ENCODE measurements around the gene CFH.
"Not testable (repeated sequence)": the region's sequence is repeated elsewhere in the genome, so short reads cannot be mapped to it uniquely, and the experiment has no call there.

Gene CFH

GRCh38 chr1:196677781-196678509, 26.1 kb downstream of the CFH start:
- no peaks in the 10 kb centered on the region for H3K9me3 Mint-ChIP-seq
- DNase-seq (ENCODE audit: low spot score in 2 of 2) (no peak), ATAC-seq (replicated peaks; ENCODE audit: extremely low read depth, poor library complexity, severe bottlenecking) (no peak)
- H3K36me3 Mint-ChIP-seq (ENCODE audit: insufficient read depth): peaks cover 5% of the 10 kb centered on the region
- no peak overlapping the region for H3K27ac Mint-ChIP-seq (ENCODE audit: low read depth)
- no peak overlapping the region for H3K4me3 Mint-ChIP-seq
- H3K4me1 Mint-ChIP-seq: no peaks in the 10 kb centered on the region
- no peaks in the 10 kb centered on the region for H3K27me3 Mint-ChIP-seq

DNA sequence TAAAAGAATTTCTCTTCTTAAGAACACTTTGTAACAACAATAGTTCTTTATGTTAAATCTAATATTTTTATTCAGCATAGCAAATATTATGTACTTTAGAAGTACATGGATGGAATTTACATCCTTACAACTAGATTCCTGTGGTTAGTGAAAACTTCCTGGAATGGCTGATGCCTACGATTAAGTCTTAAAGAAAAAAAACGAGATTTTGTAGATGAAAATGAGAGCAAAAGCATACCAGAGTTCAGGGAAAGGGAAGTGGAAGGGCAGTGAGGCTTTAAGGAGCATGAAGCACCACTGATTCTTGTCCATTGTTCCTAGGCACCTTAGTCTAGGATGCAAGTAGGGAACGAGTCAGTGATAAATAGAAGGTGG, 26.7 kb downstream of the CFH start:
- peaks cover 3% of the 10 kb centered on the region for H3K36me3 Mint-ChIP-seq (ENCODE audit: insufficient read depth)
- H3K4me3 Mint-ChIP-seq: no peak overlapping the region
- H3K9me3 Mint-ChIP-seq: no peaks in the 10 kb centered on the region
- H3K27me3 Mint-ChIP-seq: no peaks in the 10 kb centered on the region
- DNase-seq (ENCODE audit: low spot score in 2 of 2) (no peak), ATAC-seq (replicated peaks; ENCODE audit: extremely low read depth, poor library complexity, severe bottlenecking) (no peak)
- no peak overlapping the region for H3K27ac Mint-ChIP-seq (ENCODE audit: low read depth)
- H3K4me1 Mint-ChIP-seq: no peaks in the 10 kb centered on the region

DNA sequence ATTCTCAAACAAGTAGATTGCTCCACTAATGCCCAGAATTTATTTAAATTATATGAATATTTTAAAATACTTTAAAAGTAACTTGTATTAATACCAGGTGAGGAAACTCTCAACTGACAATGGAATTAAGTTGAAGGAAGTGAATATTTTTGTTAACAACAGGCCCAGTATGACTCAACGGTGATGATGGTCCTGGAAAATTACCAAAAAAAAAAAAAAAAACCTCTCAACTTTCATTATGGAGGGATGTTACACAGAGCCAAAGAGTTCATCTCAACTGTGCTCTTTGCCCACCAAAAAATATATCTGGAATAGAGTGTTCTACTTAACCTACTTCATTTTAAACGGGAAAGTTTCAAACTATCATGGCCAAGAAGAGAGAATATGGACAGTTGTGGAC, 28.3 kb downstream of the CFH start:
- H3K27me3 Mint-ChIP-seq: no peaks in the 10 kb centered on the region
- no peaks in the 10 kb centered on the region for H3K9me3 Mint-ChIP-seq
- H3K4me1 Mint-ChIP-seq: no peaks in the 10 kb centered on the region
- no peak overlapping the region for H3K27ac Mint-ChIP-seq (ENCODE audit: low read depth)
- H3K36me3 Mint-ChIP-seq (ENCODE audit: insufficient read depth): peaks cover 3% of the 10 kb centered on the region
- ATAC-seq (replicated peaks; ENCODE audit: extremely low read depth, poor library complexity, severe bottlenecking) (no peak), DNase-seq (ENCODE audit: low spot score in 2 of 2) (no peak)
- no peak overlapping the region for H3K4me3 Mint-ChIP-seq

DNA sequence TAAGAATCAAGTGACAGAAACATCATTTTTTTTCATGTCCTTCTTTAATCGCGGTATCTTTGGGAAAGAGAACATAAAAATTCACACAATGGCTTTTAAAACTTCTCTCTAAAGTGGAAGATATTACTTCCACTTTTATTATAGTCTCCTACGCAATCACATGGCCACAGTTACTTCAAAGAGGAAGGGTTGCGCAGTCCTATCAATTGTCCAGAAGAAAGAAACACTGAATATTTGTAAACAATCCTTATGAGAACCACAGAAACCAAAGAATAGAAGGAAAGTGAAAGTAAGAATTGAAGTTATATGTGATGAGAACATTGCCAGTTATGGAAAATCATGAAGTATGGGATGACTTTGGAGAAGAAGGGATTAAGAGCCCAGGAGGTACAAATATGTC, 32.6 kb downstream of the CFH start:
- H3K9me3 Mint-ChIP-seq: no peaks in the 10 kb centered on the region
- no peak for ATAC-seq (replicated peaks; ENCODE audit: extremely low read depth, poor library complexity, severe bottlenecking)
- H3K27me3 Mint-ChIP-seq: no peaks in the 10 kb centered on the region
- no peaks in the 10 kb centered on the region for H3K4me1 Mint-ChIP-seq
- no peak overlapping the region for H3K4me3 Mint-ChIP-seq
- no peaks in the 10 kb centered on the region for H3K36me3 Mint-ChIP-seq (ENCODE audit: insufficient read depth)
- no peak for DNase-seq (ENCODE audit: low spot score in 2 of 2)
- H3K27ac Mint-ChIP-seq (ENCODE audit: low read depth): no peak overlapping the region

- DNase-seq (ENCODE audit: low spot score in 2 of 2): no peak
- H3K27ac Mint-ChIP-seq (ENCODE audit: low read depth): no peak overlapping the region
- H3K36me3 Mint-ChIP-seq (ENCODE audit: insufficient read depth): no peaks in the 10 kb centered on the region
- no peak overlapping the region for H3K4me3 Mint-ChIP-seq
- no peak for ATAC-seq (replicated peaks; ENCODE audit: extremely low read depth, poor library complexity, severe bottlenecking)
- H3K4me1 Mint-ChIP-seq: no peaks in the 10 kb centered on the region
- no peaks in the 10 kb centered on the region for H3K9me3 Mint-ChIP-seq
- no peaks in the 10 kb centered on the region for H3K27me3 Mint-ChIP-seq
Measured at GRCh38 chr1:196685506-196685905, 33.7 kb downstream of the CFH start.

DNA sequence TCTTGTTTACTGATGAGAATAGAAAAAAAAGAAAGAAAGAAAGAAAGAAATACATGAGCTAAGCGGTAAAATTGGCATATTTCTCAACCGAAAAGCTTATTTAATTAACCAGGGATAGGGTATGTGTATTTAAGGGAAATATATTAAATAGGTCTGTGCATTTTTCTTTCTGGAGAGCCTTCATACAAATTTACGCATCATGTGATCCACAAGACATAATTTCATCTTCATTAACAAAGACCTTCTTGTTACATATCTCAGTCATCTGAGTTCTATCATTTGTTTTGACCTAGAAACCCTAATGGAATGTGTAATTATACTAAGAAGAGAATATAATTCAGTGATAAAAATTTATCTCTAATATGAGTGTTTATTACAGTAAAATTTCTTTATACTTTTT, 37.2 kb downstream of the CFH start:
- H3K27ac Mint-ChIP-seq (ENCODE audit: low read depth): no peak overlapping the region
- DNase-seq (ENCODE audit: low spot score in 2 of 2) (no peak), ATAC-seq (replicated peaks; ENCODE audit: extremely low read depth, poor library complexity, severe bottlenecking) (no peak)
- no peaks in the 10 kb centered on the region for H3K36me3 Mint-ChIP-seq (ENCODE audit: insufficient read depth)
- no peak overlapping the region for H3K4me3 Mint-ChIP-seq
- H3K4me1 Mint-ChIP-seq: no peaks in the 10 kb centered on the region
- no peaks in the 10 kb centered on the region for H3K27me3 Mint-ChIP-seq
- H3K9me3 Mint-ChIP-seq: peaks cover 5% of the 10 kb centered on the region

- DNase-seq (ENCODE audit: low spot score in 2 of 2) (no peak), ATAC-seq (replicated peaks; ENCODE audit: extremely low read depth, poor library complexity, severe bottlenecking) (no peak)
- Mint-ChIP-seq H3K9me3 (peaks cover 5% of the 10 kb centered on the region), H3K4me1 (no peaks in the 10 kb centered on the region), H3K27ac (ENCODE audit: low read depth) (no peak overlapping the region), H3K27me3 (no peaks in the 10 kb centered on the region), H3K4me3 (no peak overlapping the region), H3K36me3 (ENCODE audit: insufficient read depth) (no peaks in the 10 kb centered on the region)
Measured at GRCh38 chr1:196690582-196690981, 38.7 kb downstream of the CFH start.

DNA sequence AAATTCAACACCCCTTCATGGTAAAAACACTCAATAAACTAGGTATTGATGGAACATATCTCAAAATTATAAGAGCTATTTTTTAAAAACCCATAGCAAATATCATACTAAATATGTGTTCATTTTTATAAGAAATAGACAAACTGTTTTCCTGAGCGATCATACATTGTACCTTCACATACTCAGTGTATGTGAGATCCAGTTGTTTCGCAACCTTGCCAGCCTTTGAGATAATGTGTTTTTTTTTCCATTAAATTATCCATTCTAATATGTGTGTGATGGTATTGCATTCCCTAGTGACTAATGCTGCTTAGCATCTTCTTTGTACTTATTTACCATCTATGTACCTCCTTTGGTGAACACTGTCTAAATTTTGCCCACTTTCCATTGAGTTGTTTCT, 47.1 kb downstream of the CFH start:
- Mint-ChIP-seq H3K27ac (ENCODE audit: low read depth) (no peak overlapping the region), H3K36me3 (ENCODE audit: insufficient read depth) (no peaks in the 10 kb centered on the region), H3K9me3 (peaks cover 5% of the 10 kb centered on the region), H3K4me1 (no peaks in the 10 kb centered on the region), H3K4me3 (no peak overlapping the region), H3K27me3 (no peaks in the 10 kb centered on the region)
- ATAC-seq (replicated peaks; ENCODE audit: extremely low read depth, poor library complexity, severe bottlenecking): no peak
- DNase-seq (ENCODE audit: low spot score in 2 of 2): no peak

DNA sequence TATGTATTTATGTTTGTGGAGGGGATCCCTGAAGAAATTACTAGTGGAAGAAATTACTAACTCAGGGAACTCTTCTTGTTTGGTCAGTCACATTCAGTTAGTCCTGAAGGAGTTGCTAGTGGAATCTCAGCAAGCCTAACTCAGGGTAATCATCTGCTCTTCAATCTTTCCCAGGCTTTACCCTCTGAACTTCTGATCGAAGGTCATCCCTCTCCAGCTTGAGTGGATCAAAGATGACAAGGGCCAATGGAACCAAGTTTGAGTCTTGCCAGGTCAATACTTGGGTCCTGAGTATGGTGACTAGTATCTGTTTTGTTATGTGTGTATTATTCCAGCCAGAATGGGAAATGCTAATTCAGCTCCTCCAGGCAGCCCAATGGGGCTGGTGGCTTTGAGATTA, 49.3 kb downstream of the CFH start:
- no peak overlapping the region for H3K27ac Mint-ChIP-seq (ENCODE audit: low read depth)
- H3K4me3 Mint-ChIP-seq: no peak overlapping the region
- H3K36me3 Mint-ChIP-seq (ENCODE audit: insufficient read depth): no peaks in the 10 kb centered on the region
- no peak for DNase-seq (ENCODE audit: low spot score in 2 of 2)
- no peaks in the 10 kb centered on the region for H3K4me1 Mint-ChIP-seq
- no peak for ATAC-seq (replicated peaks; ENCODE audit: extremely low read depth, poor library complexity, severe bottlenecking)
- H3K9me3 Mint-ChIP-seq: peaks cover 5% of the 10 kb centered on the region
- no peaks in the 10 kb centered on the region for H3K27me3 Mint-ChIP-seq

GRCh38 chr1:196709892-196710291, 58.0 kb downstream of the CFH start:
- H3K27ac Mint-ChIP-seq (ENCODE audit: low read depth); H3K27me3 Mint-ChIP-seq; DNase-seq (ENCODE audit: low spot score in 2 of 2); H3K36me3 Mint-ChIP-seq (ENCODE audit: insufficient read depth); ATAC-seq (replicated peaks; ENCODE audit: extremely low read depth, poor library complexity, severe bottlenecking); H3K4me3 Mint-ChIP-seq; H3K9me3 Mint-ChIP-seq; H3K4me1 Mint-ChIP-seq: not testable (repeated sequence)

DNA sequence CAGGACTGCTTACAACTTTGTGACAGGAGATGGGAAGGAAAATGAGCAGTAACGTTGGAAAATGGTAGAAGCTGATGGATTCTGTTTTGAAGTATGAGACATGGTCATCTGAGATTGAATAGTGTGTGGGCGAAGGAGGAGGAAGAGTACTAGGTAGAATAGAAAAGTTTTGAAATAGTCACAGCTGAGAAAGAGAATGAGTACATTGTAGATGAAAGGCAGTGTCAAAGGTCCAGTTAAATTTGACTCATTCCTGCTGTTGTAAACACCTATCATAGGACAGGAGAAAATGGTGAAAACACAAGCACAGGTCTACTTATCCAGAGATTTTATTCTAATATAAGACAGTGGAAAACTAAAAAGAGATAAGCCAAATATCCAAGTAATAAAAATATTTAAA, 66.0 kb downstream of the CFH start:
- Mint-ChIP-seq H3K4me3 (no peak overlapping the region), H3K4me1 (no peaks in the 10 kb centered on the region), H3K36me3 (ENCODE audit: insufficient read depth) (no peaks in the 10 kb centered on the region), H3K27me3 (no peaks in the 10 kb centered on the region), H3K9me3 (no peaks in the 10 kb centered on the region), H3K27ac (ENCODE audit: low read depth) (no peak overlapping the region)
- DNase-seq (ENCODE audit: low spot score in 2 of 2) (no peak), ATAC-seq (replicated peaks; ENCODE audit: extremely low read depth, poor library complexity, severe bottlenecking) (no peak)

DNA sequence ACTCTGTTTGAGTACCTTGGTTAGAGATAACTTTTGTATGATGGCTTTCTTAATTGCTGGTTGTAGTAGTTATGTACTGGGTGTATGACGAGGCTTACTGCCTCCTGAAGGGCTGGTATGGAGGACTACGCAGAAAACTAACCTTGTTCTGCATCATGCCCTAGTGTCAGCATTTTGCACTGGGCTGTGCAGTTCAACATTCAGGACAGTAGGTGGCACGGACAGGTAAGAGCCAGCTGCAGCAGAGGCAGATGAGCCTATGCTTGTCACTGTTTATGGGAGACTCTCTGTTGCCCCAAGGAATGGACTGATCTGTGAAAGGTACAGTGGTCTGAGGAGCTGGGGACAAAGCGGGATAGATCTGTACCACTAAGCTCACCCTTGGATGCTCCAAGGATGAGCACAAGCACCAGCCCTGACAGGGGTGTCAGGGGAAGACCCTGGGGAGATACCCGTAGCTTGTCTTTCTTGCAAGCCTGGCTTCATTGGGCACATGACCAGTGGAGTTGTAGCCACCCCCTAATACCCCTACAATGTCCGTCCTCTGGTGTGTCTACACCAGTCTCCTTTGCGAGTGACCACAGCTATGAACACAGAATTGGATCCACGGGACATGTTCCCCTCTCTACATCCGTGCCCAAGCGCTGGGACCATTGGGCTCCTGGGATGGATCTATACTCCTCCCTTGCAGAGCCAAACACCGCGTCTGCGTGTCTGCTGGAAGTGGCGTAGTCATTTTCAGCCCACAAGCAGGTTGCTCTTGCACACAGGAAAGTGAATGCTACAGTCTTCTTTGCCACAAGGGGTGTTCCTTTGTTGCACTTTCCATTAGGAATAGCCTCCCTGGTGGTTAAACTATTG, 71.7 kb downstream of the CFH start:
- Mint-ChIP-seq H3K4me3 (no peak overlapping the region), H3K9me3 (no peaks in the 10 kb centered on the region), H3K36me3 (ENCODE audit: insufficient read depth) (no peaks in the 10 kb centered on the region), H3K27ac (ENCODE audit: low read depth) (no peak overlapping the region), H3K4me1 (no peaks in the 10 kb centered on the region), H3K27me3 (no peaks in the 10 kb centered on the region)
- ATAC-seq (replicated peaks; ENCODE audit: extremely low read depth, poor library complexity, severe bottlenecking) (peak; percentile 62), DNase-seq (ENCODE audit: low spot score in 2 of 2) (no peak)

DNA sequence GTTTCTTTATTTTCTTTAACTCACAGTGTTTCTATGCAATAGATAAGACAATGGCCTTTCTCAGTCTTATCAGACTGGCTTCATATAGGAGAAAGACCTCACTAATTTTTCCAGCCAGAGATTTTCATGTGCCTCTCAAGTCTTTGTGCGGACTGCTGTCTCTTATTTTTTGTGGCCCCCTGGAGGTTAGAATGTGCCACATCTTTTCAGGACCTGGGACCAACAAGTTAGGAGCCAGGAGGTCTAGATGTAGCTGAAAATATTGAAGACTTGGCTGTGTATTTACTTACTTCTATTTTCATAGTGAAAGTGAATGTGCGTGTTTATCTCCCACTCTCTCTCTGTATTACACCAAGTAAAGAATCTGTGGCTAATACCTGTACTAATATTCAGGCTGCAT, 80.7 kb downstream of the CFH start:
- Mint-ChIP-seq H3K4me3 (no peak overlapping the region), H3K27me3 (no peaks in the 10 kb centered on the region), H3K9me3 (peaks cover 7% of the 10 kb centered on the region), H3K4me1 (no peaks in the 10 kb centered on the region), H3K27ac (ENCODE audit: low read depth) (no peak overlapping the region), H3K36me3 (ENCODE audit: insufficient read depth) (peaks cover 4% of the 10 kb centered on the region)
- ATAC-seq (replicated peaks; ENCODE audit: extremely low read depth, poor library complexity, severe bottlenecking): no peak
- no peak for DNase-seq (ENCODE audit: low spot score in 2 of 2)

Measured in central memory CD8-positive, alpha-beta T cell (primary cell).